A673 (cell line): Measurements from ENCODE around the gene RIC8A. TPM values are rescaled to one million over a fixed set of nuclear protein-coding genes. Genes with fewer than 3 reads are reported as not detected.

ENCODE experiments used
- BruUV-seq: library from RNA; stranded (reverse); fragments of 400-500 nt; replicated peaks from 2 replicates; lab custom pipeline; 2021; lab: Mats Ljungman, UMichigan
- CTCF ChIA-PET: fragments of 300-600 bp; sonication (Branson Sonifier 250); formaldehyde crosslinking; loops from one replicate; lab custom pipeline; 2022; ENCODE audit warnings: antibody characterized with exemption; lab: Charles Lee
- POLR2A ChIA-PET: fragments of 300-600 bp; sonication (Branson Sonifier 250); formaldehyde crosslinking; loops from one replicate; lab custom pipeline; 2022; ENCODE audit warnings: antibody characterized with exemption; ENCODE audit not compliant: low non-redundant PET; lab: Charles Lee
- DNase-seq: peaks from one replicate; pipeline ENCODE4 v3.0.0-alpha.2; 2015; ENCODE audit warnings: low spot score
- H3K27ac ChIP-seq: fragments of 200-600 bp; sonication (generic); 2 replicates; pipeline ENCODE4 v1.5.1; 2016; ENCODE audit warnings: mixed run types, low read depth, mild to moderate bottlenecking, mixed read lengths, antibody characterized with exemption, low read length; ENCODE audit not compliant: poor library complexity, severe bottlenecking
- H3K27me3 ChIP-seq: fragments of 200-600 bp; sonication (generic); replicated peaks from 2 replicates; pipeline ENCODE4 v1.6.1; 2017; ENCODE audit warnings: mixed run types, low read depth, mild to moderate bottlenecking, mixed read lengths, antibody characterized with exemption, low read length; ENCODE audit not compliant: insufficient read depth, poor library complexity
- H3K36me3 ChIP-seq: fragments of 200-600 bp; sonication (generic); 2 replicates; pipeline ENCODE4 v1.6.1; 2016; ENCODE audit warnings: mixed run types, mild to moderate bottlenecking, mixed read lengths, antibody characterized with exemption, low read length; ENCODE audit not compliant: insufficient read depth, poor library complexity, severe bottlenecking
- H3K4me1 ChIP-seq: fragments of 200-600 bp; sonication (generic); 2 replicates; pipeline ENCODE4 v1.6.1; 2017; ENCODE audit warnings: mixed run types, mild to moderate bottlenecking, mixed read lengths, antibody characterized with exemption, low read length; ENCODE audit not compliant: insufficient read depth, poor library complexity, severe bottlenecking
- H3K4me3 ChIP-seq: fragments of 200-600 bp; sonication (generic); 2 replicates; pipeline ENCODE4 v1.5.1; 2016; ENCODE audit warnings: low read depth, mixed run types, mild to moderate bottlenecking, mixed read lengths, low read length; ENCODE audit not compliant: poor library complexity, severe bottlenecking
- H3K9me3 ChIP-seq: fragments of 200-600 bp; sonication (generic); 2 replicates; pipeline ENCODE4 v1.6.1; 2016; ENCODE audit warnings: mixed run types, low read depth, mild to moderate bottlenecking, mixed read lengths, antibody characterized with exemption, low read length; ENCODE audit not compliant: poor library complexity, severe bottlenecking
- CTCF ChIP-seq: fragments of 300-800, 200-600 bp; sonication (generic); conservative IDR thresholded peaks from 2 replicates; pipeline ENCODE4 v1.5.1; 2017; ENCODE audit warnings: low read depth, mild to moderate bottlenecking, antibody characterized with exemption, low read length, moderate library complexity, mixed read lengths
- EZH2 ChIP-seq: fragments of 200-600 bp; sonication (generic); IDR thresholded peaks from 2 replicates; pipeline ENCODE4 v1.6.1; 2017; ENCODE audit warnings: borderline replicate concordance, low read depth, mild to moderate bottlenecking, mixed read lengths, antibody characterized with exemption, low read length; ENCODE audit not compliant: poor library complexity, severe bottlenecking
- intact Hi-C: fragments of 100-400 bp; cut with micrococcal nuclease; formaldehyde crosslinking; loops from one replicate; pipeline ENCODE4 v1.10.0; 2022; ENCODE audit not compliant: unreplicated experiment
- total RNA-seq: library from RNA; stranded (reverse); gene quantifications from 2 replicates; pipeline ENCODE4 v1.2.3, GENCODE V29; 2021

RIC8A gene
- total RNA-seq, 1 experiment from 2014 or later = 88.2 TPM

DNA sequence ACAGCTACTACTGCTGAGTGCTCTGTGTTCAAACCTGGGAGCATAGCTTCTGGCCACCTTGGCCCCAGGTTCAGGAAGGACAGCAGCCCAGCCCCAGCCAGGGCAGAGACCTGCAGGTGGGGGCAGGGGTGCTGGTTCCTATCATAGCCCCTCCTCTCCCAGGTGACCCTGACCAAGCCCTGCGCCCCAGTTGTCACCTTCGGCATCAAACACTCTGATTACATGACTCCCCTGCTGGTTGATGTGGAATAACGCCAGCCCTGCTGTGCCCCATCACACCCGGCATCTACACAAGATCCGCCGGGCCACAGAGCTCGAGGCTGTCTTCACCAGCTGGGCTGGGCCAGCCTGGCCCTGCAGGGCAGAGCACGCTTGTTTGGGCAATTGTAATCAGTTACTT lies 7.7 kb upstream of the RIC8A start:
- TF ChIP-seq EZH2 = no peak
- no peak for TF ChIP-seq CTCF
- no peak overlapping the region for H3K27ac ChIP-seq
- no TSS peak for BruUV-seq
- H3K36me3 ChIP-seq = peaks cover 4% of the 10 kb centered on the region
- ChIA-PET CTCF (interaction anchor here (0.6 kb wide), 1 partner anchor 164 kb away, joined by 3 read pairs; no protein-coding TSS in a partner anchor), POLR2A (no interaction called here)
- H3K27me3 ChIP-seq = no peaks in the 10 kb centered on the region
- H3K4me3 ChIP-seq = no peak overlapping the region
- intact Hi-C loops = loop anchor here (10.0 kb wide), 1 partner anchor 245 kb away; the partner anchor contains the start of gene ANO9
- no peaks in the 10 kb centered on the region for H3K9me3 ChIP-seq
- no peaks in the 10 kb centered on the region for H3K4me1 ChIP-seq
- DNase-seq = no peak

DNA sequence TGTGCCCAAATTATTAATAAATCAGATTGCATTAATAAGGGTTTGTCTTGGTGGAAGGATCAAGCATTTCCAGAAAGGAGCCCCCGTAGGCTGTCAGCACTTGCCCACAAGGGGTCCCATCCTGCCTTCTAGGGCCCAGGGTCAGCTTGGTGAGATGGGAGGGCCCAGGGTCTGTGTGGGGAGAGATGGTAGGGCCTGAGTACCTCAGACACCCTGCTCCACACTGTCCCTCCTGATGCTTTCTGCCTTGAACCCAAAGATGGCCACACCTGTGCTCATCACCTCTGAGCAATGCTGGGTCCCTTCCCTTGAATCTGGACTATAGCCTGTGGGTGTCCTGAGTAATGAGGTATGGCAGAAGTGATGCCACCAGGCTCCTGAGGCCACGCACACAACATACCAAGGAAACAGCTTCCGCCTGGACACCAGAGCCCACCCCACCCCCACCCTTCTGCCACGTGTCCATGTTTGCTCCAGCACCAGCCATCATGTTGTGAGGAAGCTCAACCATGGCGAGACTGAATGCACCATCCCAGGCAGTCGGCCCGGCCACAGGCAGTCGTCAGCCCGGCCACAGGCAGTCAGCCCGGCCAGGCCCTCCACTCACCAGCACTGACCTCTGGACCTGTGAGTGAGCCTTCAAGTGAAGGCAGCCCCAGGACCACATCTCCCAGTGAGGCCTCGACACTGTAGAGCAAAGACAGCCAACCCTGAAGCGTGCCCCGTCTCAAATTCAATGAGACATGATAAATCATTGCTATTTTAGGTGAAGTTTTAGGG lies 7.1 kb upstream of the RIC8A start:
- Histone ChIP-seq H3K27me3 (no peaks in the 10 kb centered on the region), H3K36me3 (peaks cover 4% of the 10 kb centered on the region), H3K4me1 (no peaks in the 10 kb centered on the region), H3K4me3 (no peak overlapping the region), H3K27ac (no peak overlapping the region), H3K9me3 (no peaks in the 10 kb centered on the region)
- ChIA-PET POLR2A (no interaction called here), CTCF (interaction anchor here (0.6 kb wide), 1 partner anchor 163 kb away, joined by 3 read pairs; no protein-coding TSS in a partner anchor)
- no peak for DNase-seq
- intact Hi-C loops = loop anchor here (10.0 kb wide), 1 partner anchor 244 kb away; the partner anchor contains the start of gene ANO9
- no TSS peak for BruUV-seq
- TF ChIP-seq EZH2 = no peak
- TF ChIP-seq CTCF = no peak

DNA sequence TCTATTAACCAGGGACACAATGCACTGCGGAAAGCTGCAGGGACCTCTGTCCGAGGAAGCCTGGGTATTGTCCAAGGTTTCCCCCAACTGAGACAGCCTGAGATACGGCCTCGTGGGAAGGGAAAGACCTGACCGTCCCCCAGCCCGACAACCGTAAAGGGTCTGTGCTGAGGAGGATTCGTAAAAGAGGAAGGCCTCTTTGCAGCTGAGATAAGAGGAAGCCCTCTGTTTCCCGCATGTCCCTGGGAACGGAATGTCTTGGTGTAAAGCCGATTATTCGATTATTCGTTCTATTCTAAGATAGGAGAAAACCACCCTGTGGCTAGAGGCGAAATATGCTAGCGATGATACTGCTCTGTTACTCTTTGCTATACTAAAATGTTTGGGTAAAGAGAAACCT lies 5.5 kb upstream of the RIC8A start:
- ChIA-PET POLR2A (no interaction called here), CTCF (no interaction called here)
- DNase-seq = no peak

More for the DNA sequence above, 5.5 kb upstream of the RIC8A start:
- Histone ChIP-seq H3K9me3 (no peaks in the 10 kb centered on the region), H3K27ac (no peak overlapping the region), H3K4me1 (no peaks in the 10 kb centered on the region), H3K27me3 (no peaks in the 10 kb centered on the region), H3K36me3 (peaks cover 4% of the 10 kb centered on the region), H3K4me3 (no peak overlapping the region)
- intact Hi-C loops = loop anchor here (10.0 kb wide), 1 partner anchor 243 kb away; the partner anchor contains the start of gene ANO9
- no TSS peak for BruUV-seq
- TF ChIP-seq EZH2 = no peak
- no peak for TF ChIP-seq CTCF
